Adrenal gland (tissue), 12 donors: Measurements from ENCODE around the gene RETREG3. TPM values are rescaled to one million over a fixed set of nuclear protein-coding genes. Genes with fewer than 3 reads are reported as not detected.

Source experiments
- DNase-seq, 7 donors: peaks; one replicate each; pipeline ENCODE4 v3.0.0-alpha.2; 2019 to 2020
- H3K27ac ChIP-seq, 5 donors: fragments of 200-600 bp; sonication (generic) in 4 of 5; 1 replicate in 3 of 5; 2 replicates in 2 of 5; pipeline versions ENCODE4 v1.5.1 to v1.8.0; 2016 to 2020; ENCODE audit warnings: mild to moderate bottlenecking in 1 of 5
- H3K27me3 ChIP-seq: fragments of 200-600 bp; 2 replicates; pipeline ENCODE4 v1.8.0; 2021
- H3K36me3 ChIP-seq, 2 donors: fragments of 200-600 bp; replicated peaks in 1 of 2; 1 replicate in 1 of 2; 2 replicates in 1 of 2; pipeline versions ENCODE4 v1.5.1 to v1.8.0; 2018 to 2022
- H3K4me1 ChIP-seq, 2 donors: fragments of 200-600 bp; replicated peaks in 1 of 2; 1 replicate in 1 of 2; 2 replicates in 1 of 2; pipeline versions ENCODE4 v1.5.1 to v1.8.0; 2018 to 2021
- H3K4me3 ChIP-seq, 4 donors: fragments of 200-600 bp; sonication (generic) in 3 of 4; one replicate each; pipeline ENCODE4 v1.5.1; 2016 to 2018
- H3K9me3 ChIP-seq, 3 donors: fragments of 200-600 bp; sonication (generic) in 1 of 3; replicated peaks in 1 of 3; 1 replicate in 2 of 3; 2 replicates in 1 of 3; pipeline versions ENCODE4 v1.5.1 to v1.8.0; 2016 to 2021
- POLR2A ChIP-seq, 2 donors: fragments of 450-650 bp; IDR thresholded peaks; one replicate each; pipeline ENCODE4 v1.6.1; 2017; ENCODE audit warnings: antibody characterized with exemption in 2 of 2, mild to moderate bottlenecking in 2 of 2, moderate library complexity in 1 of 2
- WGBS, 4 donors: extraction: QIAGEN DNeasy Blood & Tissue Kit in 2 of 4; methylation state at CpG; one replicate each; pipeline versions ENCODE4 v1.1.5 to v1.1.7; 2013 to 2017; 5-methylcytosine and 5-hydroxymethylcytosine counted together
- intact Hi-C, 2 donors: fragments of 100-400 bp; cut with DNase I; formaldehyde crosslinking; loops; one replicate each; pipeline versions ENCODE4 v1.14.1 to v1.15.0; 2022 to 2023
- polyA plus RNA-seq, 3 donors: library from polyadenylated mRNA; stranded (reverse); fragments of 200-250 nt in 2 of 3; fragments of 350-450 nt in 1 of 3; fragmentation: Illumina TruSeq in 1 of 3; extraction: RNeasy Lipid Tissue Mini Kit (QIAGEN cat#74804) in 1 of 3; gene quantifications; one replicate each; pipeline ENCODE4 v1.2.3, GENCODE V29; 2013 to 2014
- total RNA-seq, 9 donors: library from RNA; depleted of rRNA in 4 of 9; stranded (reverse); fragments of >200 nt in 4 of 9; fragments of 120-200 nt in 1 of 9; fragmentation: NEBNext Ultra II Directional in 1 of 9; extraction: Animal tissue kit (Norgen Biotek cat#: 25700) in 1 of 9; gene quantifications; one replicate each; pipeline versions ENCODE4 v1.1.0 to v1.2.4, GENCODE V29; 2013 to 2023
- TF ChIP-seq, protein P1 (sequence below), 6 experiments: fragments of 450-650 bp in 4 of 6; fragments of 200-600 bp in 2 of 6; sonication (generic) in 1 of 6; IDR thresholded peaks; 1 replicate in 5 of 6; 2 replicates in 1 of 6; pipeline versions ENCODE4 v1.5.1 to v1.8.0; 2016 to 2021; ENCODE audit warnings: antibody characterized with exemption in 6 of 6, mild to moderate bottlenecking in 2 of 6, moderate library complexity in 1 of 6
- donor health status: healthy with polysubstance abuse.
- donor health status: Bipolar disorder and iron deficiency.
- donor health status: DM: yes; HTN: yes; CAD: no.
- donor health status: DM: no; HTN: no; CAD: no.
- donor health status: DM: no; HTN: no; CAD: no.
- donor health status: DM: yes; HTN: yes; CAD: no.

The RETREG3 gene
- total and polyA plus RNA-seq, 12 donors: 27.1 to 167 (median 72.1) TPM

DNA sequence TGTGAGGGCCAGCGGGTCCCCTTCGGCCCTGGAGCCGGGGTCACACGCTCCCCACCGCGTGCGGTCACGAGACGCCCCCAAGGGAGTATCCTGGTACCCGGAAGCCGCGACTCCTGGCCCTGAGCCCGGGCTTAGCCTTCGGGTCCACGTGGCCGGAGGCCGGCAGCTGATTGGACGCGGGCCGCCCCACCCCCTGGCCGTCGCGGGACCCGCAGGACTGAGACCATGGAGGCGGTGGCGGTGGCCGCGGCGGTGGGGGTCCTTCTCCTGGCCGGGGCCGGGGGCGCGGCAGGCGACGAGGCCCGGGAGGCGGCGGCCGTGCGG is 73.2 kb downstream of the RETREG3 start, which contains the start of gene NAGLU:
Gene NAGLU (plus strand): TSS at position 194 of the 324 bp plus-strand sequence. CDS start 32 bp downstream, at position 226.
- intact Hi-C loops: no loop called here
- no peaks in the 10 kb centered on the region for H3K27me3 ChIP-seq
- TF ChIP-seq, protein P1, sequence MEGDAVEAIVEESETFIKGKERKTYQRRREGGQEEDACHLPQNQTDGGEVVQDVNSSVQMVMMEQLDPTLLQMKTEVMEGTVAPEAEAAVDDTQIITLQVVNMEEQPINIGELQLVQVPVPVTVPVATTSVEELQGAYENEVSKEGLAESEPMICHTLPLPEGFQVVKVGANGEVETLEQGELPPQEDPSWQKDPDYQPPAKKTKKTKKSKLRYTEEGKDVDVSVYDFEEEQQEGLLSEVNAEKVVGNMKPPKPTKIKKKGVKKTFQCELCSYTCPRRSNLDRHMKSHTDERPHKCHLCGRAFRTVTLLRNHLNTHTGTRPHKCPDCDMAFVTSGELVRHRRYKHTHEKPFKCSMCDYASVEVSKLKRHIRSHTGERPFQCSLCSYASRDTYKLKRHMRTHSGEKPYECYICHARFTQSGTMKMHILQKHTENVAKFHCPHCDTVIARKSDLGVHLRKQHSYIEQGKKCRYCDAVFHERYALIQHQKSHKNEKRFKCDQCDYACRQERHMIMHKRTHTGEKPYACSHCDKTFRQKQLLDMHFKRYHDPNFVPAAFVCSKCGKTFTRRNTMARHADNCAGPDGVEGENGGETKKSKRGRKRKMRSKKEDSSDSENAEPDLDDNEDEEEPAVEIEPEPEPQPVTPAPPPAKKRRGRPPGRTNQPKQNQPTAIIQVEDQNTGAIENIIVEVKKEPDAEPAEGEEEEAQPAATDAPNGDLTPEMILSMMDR (IDR thresholded peaks at IDR 0.05): no peak
- peak; percentile 53 to 76 for TF ChIP-seq POLR2A (IDR thresholded peaks at IDR 0.05)
- peak within 1 kb of the TSS; percentile 12 to 95 (median 47) for H3K4me3 ChIP-seq
- peak; percentile 97 to 99 (median 97) for DNase-seq
- peaks cover 0 to 22% of the 10 kb centered on the region in 2 donors for H3K36me3 ChIP-seq
- 0 to 1% (median 0%) methylated on average over 4 to 40 of the region's 40 CpGs for WGBS, 4 donors
- peak within 1 kb of the TSS; percentile 26 to 100 (median 75) for H3K27ac ChIP-seq
- H3K4me1 ChIP-seq: peaks cover 12 to 27% of the 10 kb centered on the region in 2 donors
- no peaks in the 10 kb centered on the region for H3K9me3 ChIP-seq

DNA sequence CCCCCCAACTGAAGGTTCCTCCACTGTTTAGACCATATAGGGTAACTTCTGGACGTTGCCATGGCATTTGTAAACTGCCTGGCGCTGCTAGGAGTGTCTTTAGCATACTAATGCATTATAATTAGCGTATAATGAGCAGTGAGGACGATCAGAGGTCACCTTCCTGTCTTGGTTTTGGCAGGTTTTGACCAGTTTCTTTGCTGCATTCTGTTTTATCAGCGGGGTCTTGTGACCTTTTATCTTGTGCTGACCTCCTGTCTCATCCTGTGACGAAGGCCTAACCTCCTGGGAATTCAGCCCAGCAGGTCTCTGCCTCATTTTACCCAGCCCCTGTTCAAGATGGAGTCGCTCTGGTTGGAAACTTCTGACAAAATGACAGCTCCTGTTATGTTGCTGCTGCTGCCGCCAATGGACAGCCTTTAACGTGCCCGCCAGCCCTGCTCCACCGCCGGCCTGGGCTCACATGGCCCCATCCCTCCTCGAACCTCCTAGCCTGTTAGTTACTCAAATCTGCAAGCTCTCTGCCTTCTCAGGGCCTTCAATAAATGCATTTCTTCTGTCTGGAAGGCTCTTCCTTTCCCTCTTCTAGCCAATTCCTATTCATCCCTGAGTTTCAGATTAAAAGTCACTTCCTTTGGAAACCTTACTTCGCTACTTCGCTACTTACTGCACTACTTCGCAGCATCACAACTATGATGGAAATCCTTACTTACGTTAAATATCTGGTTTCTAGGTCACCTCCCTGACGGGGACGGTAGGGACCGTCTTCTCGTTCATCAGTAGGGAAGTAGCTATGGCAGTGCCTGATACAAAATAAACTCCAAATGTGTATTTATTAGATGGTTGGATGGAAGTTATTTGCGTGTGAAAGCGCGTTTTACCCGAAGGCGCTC is 73.8 kb downstream of the RETREG3 start:
- intact Hi-C loops: no loop called here
- Histone ChIP-seq H3K4me3 (peak overlapping the region in 2 of 4 donors; percentile 50 to 95), H3K9me3 (no peaks in the 10 kb centered on the region), H3K27me3 (no peaks in the 10 kb centered on the region), H3K27ac (peak overlapping the region; percentile 26 to 100 (median 75)), H3K36me3 (peaks cover 0 to 17% of the 10 kb centered on the region in 2 donors), H3K4me1 (peaks cover 12 to 27% of the 10 kb centered on the region in 2 donors)
- whole genome bisulfite sequencing, 4 donors: 38 to 57% (median 44%) methylated on average over 18 to 26 of the region's 26 CpGs
- TF ChIP-seq, protein P1 (IDR thresholded peaks at IDR 0.05): no peak
- TF ChIP-seq POLR2A (IDR thresholded peaks at IDR 0.05): no peak
- no peak for DNase-seq

DNA sequence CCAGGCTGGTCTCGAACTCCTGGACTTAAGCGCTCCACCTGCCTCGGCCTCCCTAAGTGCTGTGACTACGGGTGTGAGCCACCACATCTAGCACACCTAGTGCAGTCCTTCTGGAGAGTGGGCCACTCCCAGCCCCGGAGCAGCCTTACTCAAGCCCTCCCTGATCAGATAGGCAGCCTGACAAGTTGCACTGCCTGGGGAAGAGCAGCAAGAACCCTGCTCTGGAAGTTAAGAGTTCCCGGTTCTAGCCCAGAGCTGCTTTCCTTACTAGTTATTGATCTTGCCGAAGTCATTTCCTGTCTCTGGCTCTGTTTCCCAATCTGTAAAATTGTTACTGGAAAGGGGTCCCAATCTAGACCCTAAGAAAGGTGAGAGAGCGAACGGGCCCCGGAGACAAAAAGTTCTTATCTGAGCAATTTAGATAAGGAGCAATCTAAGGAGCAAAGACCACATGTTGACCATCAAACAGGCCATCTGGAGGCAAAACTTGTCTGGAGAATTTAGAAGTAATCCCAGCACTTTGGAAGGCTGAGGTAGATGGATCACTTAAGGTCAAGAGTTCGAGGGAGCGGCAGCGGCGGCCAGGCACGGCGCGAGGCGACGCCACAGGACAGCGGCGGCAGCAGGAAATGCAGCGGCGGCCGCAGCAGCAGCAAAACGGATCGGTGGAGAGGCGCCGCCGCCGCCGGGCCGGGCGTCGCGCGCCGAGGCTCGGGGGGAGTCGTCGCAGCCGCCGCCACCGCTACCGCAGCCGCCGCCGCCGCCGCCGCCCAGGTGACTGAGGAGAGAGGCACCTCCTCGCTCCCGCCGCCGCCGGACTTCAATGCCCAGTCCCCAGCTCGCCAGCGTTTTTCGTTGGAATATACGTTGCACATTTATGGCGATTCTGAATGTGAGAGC is 77.5 kb downstream of the RETREG3 start:
- Histone ChIP-seq H3K27ac (peak overlapping the region in 4 of 5 donors; percentile 69 to 95 (median 75)), H3K36me3 (no peaks in the 10 kb centered on the region), H3K9me3 (no peaks in the 10 kb centered on the region), H3K4me3 (peak overlapping the region in 2 of 4 donors; percentile 24 to 63), H3K4me1 (peaks cover 10 to 27% of the 10 kb centered on the region in 2 donors), H3K27me3 (no peaks in the 10 kb centered on the region)
- TF ChIP-seq POLR2A (IDR thresholded peaks at IDR 0.05): peak; percentile 21 to 66
- TF ChIP-seq, protein P1 (IDR thresholded peaks at IDR 0.05): peak in 4 of 6 experiments; percentile 48 to 70 (median 60)
- WGBS, 4 donors: 11 to 28% (median 21%) methylated on average over 15 to 60 of the region's 60 CpGs
- intact Hi-C loops: no loop called here
- peak in 6 of 7 donors; percentile 64 to 85 (median 75) for DNase-seq
